Progenitor cell of endocrine pancreas (in vitro differentiated cells): ENCODE data around the gene FAM180A. TPM values are rescaled to one million over a fixed set of nuclear protein-coding genes. Genes with fewer than 3 reads are reported as not detected.

Experiments used
- DNase-seq: peaks from one replicate; pipeline ENCODE4 v3.0.0; 2021; ENCODE audit warnings: low spot score; ENCODE audit not compliant: unreplicated experiment
- H3K27ac Mint-ChIP-seq: 2 replicates; pipeline ENCODE4 v1.8.0; 2021; ENCODE audit warnings: mild to moderate bottlenecking, moderate library complexity, mixed read lengths
- H3K27me3 Mint-ChIP-seq: 2 replicates; pipeline ENCODE4 v1.8.0; 2021; ENCODE audit warnings: mixed read lengths
- H3K36me3 Mint-ChIP-seq: 2 replicates; pipeline ENCODE4 v1.8.0; 2022; ENCODE audit warnings: mixed read lengths; ENCODE audit not compliant: insufficient read depth
- H3K4me1 Mint-ChIP-seq: 2 replicates; pipeline ENCODE4 v1.8.0; 2021; ENCODE audit warnings: low read depth, mixed read lengths
- H3K4me3 Mint-ChIP-seq: 2 replicates; pipeline ENCODE4 v1.8.0; 2021; ENCODE audit warnings: low read depth, mild to moderate bottlenecking, moderate library complexity, mixed read lengths
- H3K9me3 Mint-ChIP-seq: 2 replicates; pipeline ENCODE4 v1.8.0; 2021; ENCODE audit warnings: low read depth, mixed read lengths
- CTCF ChIP-seq: fragments of 200-600 bp; sonication (generic); IDR thresholded peaks from one replicate; pipeline ENCODE4 v1.5.0; 2021; ENCODE audit warnings: antibody characterized with exemption, mild to moderate bottlenecking; ENCODE audit not compliant: unreplicated experiment
- total RNA-seq: library from RNA; stranded (reverse); gene quantifications from 2 replicates; pipeline ENCODE4 v1.2.1, GENCODE V29; 2021

FAM180A gene
- total RNA-seq, 1 donor from 2014 or later, result not detected

- no peak for TF ChIP-seq CTCF
- Mint-ChIP-seq H3K36me3 (no peaks in the 10 kb centered on the region), H3K27ac (no peak overlapping the region), H3K27me3 (peaks cover 16% of the 10 kb centered on the region), H3K4me1 (no peaks in the 10 kb centered on the region), H3K9me3 (no peaks in the 10 kb centered on the region), H3K4me3 (no peak overlapping the region)
- DNase-seq, result no peak
Observed at GRCh38 chr7:135786911-135787310, 38.3 kb upstream of the FAM180A start.

GRCh38 chr7:135785065-135785464 is 36.5 kb upstream of the FAM180A start:
- DNase-seq, result no peak
- Mint-ChIP-seq H3K9me3 (no peaks in the 10 kb centered on the region), H3K36me3 (no peaks in the 10 kb centered on the region), H3K27ac (no peak overlapping the region), H3K27me3 (peaks cover 16% of the 10 kb centered on the region), H3K4me3 (no peak overlapping the region), H3K4me1 (no peaks in the 10 kb centered on the region)
- TF ChIP-seq CTCF, result no peak

- no peaks in the 10 kb centered on the region for H3K9me3 Mint-ChIP-seq
- H3K4me1 Mint-ChIP-seq, result no peaks in the 10 kb centered on the region
- peaks cover 12% of the 10 kb centered on the region for H3K27me3 Mint-ChIP-seq
- TF ChIP-seq CTCF, result no peak
- no peaks in the 10 kb centered on the region for H3K36me3 Mint-ChIP-seq
- DNase-seq, result no peak
- H3K4me3 Mint-ChIP-seq, result no peak overlapping the region
- no peak overlapping the region for H3K27ac Mint-ChIP-seq
Observed at GRCh38 chr7:135784013-135784412, 35.4 kb upstream of the FAM180A start.

- DNase-seq, result no peak
- Mint-ChIP-seq H3K27me3 (peaks cover 12% of the 10 kb centered on the region), H3K4me1 (no peaks in the 10 kb centered on the region), H3K9me3 (peaks cover 8% of the 10 kb centered on the region), H3K36me3 (no peaks in the 10 kb centered on the region), H3K4me3 (no peak overlapping the region), H3K27ac (no peak overlapping the region)
- no peak for TF ChIP-seq CTCF
Observed at GRCh38 chr7:135782801-135783200, 34.2 kb upstream of the FAM180A start.

GRCh38 chr7:135782377-135782776 is 33.8 kb upstream of the FAM180A start:
- Mint-ChIP-seq H3K4me1 (no peaks in the 10 kb centered on the region), H3K4me3 (no peak overlapping the region), H3K27ac (no peak overlapping the region), H3K36me3 (no peaks in the 10 kb centered on the region), H3K9me3 (peaks cover 12% of the 10 kb centered on the region), H3K27me3 (peaks cover 12% of the 10 kb centered on the region)
- DNase-seq, result no peak
- no peak for TF ChIP-seq CTCF
